Activated CD8-positive, alpha-beta T cell treated with anti-CD3 and anti-CD28 coated beads, Interleukin-2, amount 10 ng/mL, durations not matched to agents 7 days and 5 days (primary cell): ENCODE results near the gene TMEM175. TPM values are rescaled to one million over a fixed set of nuclear protein-coding genes. Genes with fewer than 3 reads are reported as not detected.

Source experiments
- ATAC-seq: fragments of 150-1000 bp; cut with Tn5 transposase; one replicate; pipeline ENCODE4 v1.10.0; 2021; ENCODE audit warnings: moderate library complexity
- CTCF ChIA-PET: fragments of 350-600 bp; sonication (Branson Sonifier 250); formaldehyde crosslinking; loops from one replicate; lab custom pipeline; 2021; ENCODE audit warnings: antibody characterized with exemption; lab: Charles Lee
- POLR2A ChIA-PET: fragments of 350-600 bp; sonication (Branson Sonifier 250); formaldehyde crosslinking; loops from one replicate; lab custom pipeline; 2021; ENCODE audit warnings: antibody characterized with exemption; lab: Charles Lee
- DNase-seq: peaks from one replicate; pipeline ENCODE4 v3.0.0-alpha.2; 2020
- H3K27ac Mint-ChIP-seq: one replicate; pipeline ENCODE4 v1.8.0; 2021; ENCODE audit warnings: mild to moderate bottlenecking, mixed read lengths
- H3K27me3 Mint-ChIP-seq: one replicate; pipeline ENCODE4 v1.8.0; 2021; ENCODE audit warnings: low read depth, mixed read lengths
- H3K36me3 Mint-ChIP-seq: one replicate; pipeline ENCODE4 v1.8.0; 2021; ENCODE audit warnings: low read depth, mixed read lengths
- H3K4me1 Mint-ChIP-seq: one replicate; pipeline ENCODE4 v1.8.0; 2021; ENCODE audit warnings: low read depth, mixed read lengths
- H3K4me3 Mint-ChIP-seq: one replicate; pipeline ENCODE4 v1.8.0; 2021; ENCODE audit warnings: mild to moderate bottlenecking, mixed read lengths
- H3K9me3 Mint-ChIP-seq: one replicate; pipeline ENCODE4 v1.8.0; 2022; ENCODE audit warnings: mixed read lengths; ENCODE audit not compliant: insufficient read depth
- total RNA-seq, 2 experiments: library from RNA; stranded (reverse); gene quantifications; one replicate each; pipeline ENCODE4 v1.2.3, GENCODE V29; 2021

The TMEM175 gene
- total RNA-seq, 2 experiments from 2014 or later, result 27.2 to 30.1 TPM

GRCh38 chr4:950136-951020, 18.1 kb downstream of the TMEM175 start:
- DNase-seq (no peak), ATAC-seq (no peak)
- H3K9me3 Mint-ChIP-seq, result no peaks in the 10 kb centered on the region
- H3K4me3 Mint-ChIP-seq, result no peak overlapping the region
- ChIA-PET CTCF (no interaction called here), POLR2A (no interaction called here)
- H3K36me3 Mint-ChIP-seq, result peaks cover 5% of the 10 kb centered on the region
- H3K27ac Mint-ChIP-seq, result no peak overlapping the region
- H3K27me3 Mint-ChIP-seq, result no peaks in the 10 kb centered on the region
- H3K4me1 Mint-ChIP-seq, result no peaks in the 10 kb centered on the region

- no peak overlapping the region for H3K4me3 Mint-ChIP-seq
- ChIA-PET CTCF (no interaction called here), POLR2A (no interaction called here)
- peaks cover 5% of the 10 kb centered on the region for H3K36me3 Mint-ChIP-seq
- H3K4me1 Mint-ChIP-seq, result no peaks in the 10 kb centered on the region
- DNase-seq (no peak), ATAC-seq (no peak)
- H3K9me3 Mint-ChIP-seq, result no peaks in the 10 kb centered on the region
- no peak overlapping the region for H3K27ac Mint-ChIP-seq
- H3K27me3 Mint-ChIP-seq, result no peaks in the 10 kb centered on the region
Measured at GRCh38 chr4:951186-951585, 18.9 kb downstream of the TMEM175 start.

DNA sequence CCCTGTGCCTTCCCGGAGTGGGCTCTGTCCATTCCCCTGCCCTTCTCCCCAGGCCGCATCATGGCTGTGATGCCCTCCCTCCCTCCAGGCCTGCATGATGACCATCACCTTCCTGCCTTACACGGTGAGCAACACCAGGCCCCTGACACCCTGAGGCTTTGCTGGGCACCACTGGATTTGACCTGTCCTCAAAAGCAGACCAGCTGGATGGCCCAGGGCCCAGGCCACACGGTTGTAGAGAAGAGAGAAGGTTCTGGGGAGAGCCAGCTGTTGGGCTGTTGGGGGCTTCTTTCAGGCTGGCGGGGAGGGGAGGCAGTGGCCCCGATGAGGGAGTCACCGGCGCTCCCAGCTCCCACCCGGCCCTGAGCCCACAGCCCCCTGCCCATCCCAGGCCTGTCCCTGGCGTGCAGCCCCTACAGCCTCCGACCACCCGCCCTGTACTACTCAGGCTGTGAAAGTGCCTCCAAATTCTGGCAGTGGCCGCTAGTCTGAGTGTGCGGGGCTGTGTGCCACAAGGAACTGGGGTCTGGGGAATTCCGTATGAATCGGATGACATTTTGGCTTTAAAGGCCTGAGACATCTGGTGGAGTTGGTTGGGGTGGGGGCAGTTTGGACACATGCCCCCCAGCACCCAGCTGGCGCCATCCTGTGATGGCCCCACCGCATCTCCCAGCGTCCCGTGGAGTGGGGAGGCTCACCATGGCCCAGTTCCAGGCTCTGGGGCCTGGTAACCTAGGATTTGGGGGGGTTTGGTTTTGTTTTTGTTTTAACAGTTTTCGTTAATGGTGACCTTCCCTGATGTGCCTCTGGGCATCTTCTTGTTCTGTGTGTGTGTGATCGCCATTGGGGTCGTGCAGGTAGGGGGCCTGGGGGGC, 19.6 kb downstream of the TMEM175 start:
- H3K4me1 Mint-ChIP-seq, result no peaks in the 10 kb centered on the region
- POLR2A ChIA-PET, result no interaction called here
- no peak overlapping the region for H3K27ac Mint-ChIP-seq
- no peak overlapping the region for H3K4me3 Mint-ChIP-seq
- CTCF ChIA-PET, result no interaction called here
- ATAC-seq (no peak), DNase-seq (no peak)
- H3K27me3 Mint-ChIP-seq, result no peaks in the 10 kb centered on the region
- no peaks in the 10 kb centered on the region for H3K9me3 Mint-ChIP-seq
- peaks cover 5% of the 10 kb centered on the region for H3K36me3 Mint-ChIP-seq

DNA sequence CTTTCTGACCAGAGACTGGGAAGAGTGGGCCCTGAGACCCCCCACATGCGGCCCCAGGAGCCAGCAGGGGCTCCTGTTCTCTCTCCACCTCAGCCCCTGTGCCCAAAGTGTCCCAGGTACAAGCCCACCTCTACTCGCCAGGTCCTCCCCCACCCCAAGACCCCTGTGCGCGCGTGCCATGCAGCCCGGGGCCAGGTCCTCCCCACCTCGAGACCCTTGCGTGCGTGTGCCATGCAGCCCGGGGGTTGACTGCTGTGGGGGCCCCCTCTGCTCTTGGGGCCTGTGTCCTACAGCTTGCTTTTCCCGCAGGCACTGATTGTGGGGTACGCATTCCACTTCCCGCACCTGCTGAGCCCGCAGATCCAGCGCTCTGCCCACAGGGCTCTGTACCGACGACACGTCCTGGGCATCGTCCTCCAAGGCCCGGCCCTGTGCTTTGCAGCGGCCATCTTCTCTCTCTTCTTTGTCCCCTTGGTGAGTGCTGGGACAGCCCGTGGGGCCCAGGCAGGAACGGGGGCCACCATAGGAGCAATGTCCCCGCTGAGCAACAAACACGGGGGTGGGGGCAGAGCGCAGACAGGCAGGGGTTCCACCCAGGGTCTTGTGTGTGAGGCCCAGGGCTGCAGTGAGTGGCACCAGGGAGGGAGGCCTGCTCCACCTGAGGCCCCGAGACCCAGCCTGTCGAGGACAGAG, 20.8 kb downstream of the TMEM175 start:
- no peak for DNase-seq
- Mint-ChIP-seq H3K27ac (no peak overlapping the region), H3K27me3 (no peaks in the 10 kb centered on the region), H3K4me1 (no peaks in the 10 kb centered on the region), H3K9me3 (no peaks in the 10 kb centered on the region), H3K4me3 (no peak overlapping the region), H3K36me3 (peaks cover 7% of the 10 kb centered on the region)
- ChIA-PET POLR2A (no interaction called here), CTCF (no interaction called here)
- no peak for ATAC-seq

DNA sequence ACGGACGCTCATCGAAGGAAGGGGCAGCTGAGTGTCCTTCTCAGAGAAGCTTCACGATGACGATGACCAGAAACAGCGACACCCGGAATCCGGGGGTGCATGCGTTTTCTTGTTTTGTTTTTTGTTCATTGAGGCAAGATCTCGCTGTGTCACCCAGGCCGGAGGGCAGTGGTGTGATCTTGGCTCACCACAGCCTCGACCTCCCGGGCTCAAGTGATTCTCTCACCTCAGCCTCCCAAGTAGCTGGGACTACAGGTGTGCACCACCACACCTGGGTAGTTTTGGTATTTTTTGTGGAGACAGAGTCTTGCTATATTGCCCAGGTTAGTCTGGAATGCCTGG, 21.3 kb downstream of the TMEM175 start:
- no peak overlapping the region for H3K4me3 Mint-ChIP-seq
- peaks cover 7% of the 10 kb centered on the region for H3K36me3 Mint-ChIP-seq
- ChIA-PET POLR2A (no interaction called here), CTCF (no interaction called here)
- no peaks in the 10 kb centered on the region for H3K27me3 Mint-ChIP-seq
- DNase-seq (no peak), ATAC-seq (no peak)
- no peaks in the 10 kb centered on the region for H3K4me1 Mint-ChIP-seq
- H3K27ac Mint-ChIP-seq, result no peak overlapping the region
- H3K9me3 Mint-ChIP-seq, result no peaks in the 10 kb centered on the region

- no peaks in the 10 kb centered on the region for H3K4me1 Mint-ChIP-seq
- no peak overlapping the region for H3K4me3 Mint-ChIP-seq
- H3K9me3 Mint-ChIP-seq, result no peaks in the 10 kb centered on the region
- ATAC-seq (no peak), DNase-seq (no peak)
- H3K36me3 Mint-ChIP-seq, result peaks cover 7% of the 10 kb centered on the region
- H3K27ac Mint-ChIP-seq, result no peak overlapping the region
- ChIA-PET POLR2A (no interaction called here), CTCF (no interaction called here)
- no peaks in the 10 kb centered on the region for H3K27me3 Mint-ChIP-seq
Measured at GRCh38 chr4:954211-955020, 22.2 kb downstream of the TMEM175 start.

DNA sequence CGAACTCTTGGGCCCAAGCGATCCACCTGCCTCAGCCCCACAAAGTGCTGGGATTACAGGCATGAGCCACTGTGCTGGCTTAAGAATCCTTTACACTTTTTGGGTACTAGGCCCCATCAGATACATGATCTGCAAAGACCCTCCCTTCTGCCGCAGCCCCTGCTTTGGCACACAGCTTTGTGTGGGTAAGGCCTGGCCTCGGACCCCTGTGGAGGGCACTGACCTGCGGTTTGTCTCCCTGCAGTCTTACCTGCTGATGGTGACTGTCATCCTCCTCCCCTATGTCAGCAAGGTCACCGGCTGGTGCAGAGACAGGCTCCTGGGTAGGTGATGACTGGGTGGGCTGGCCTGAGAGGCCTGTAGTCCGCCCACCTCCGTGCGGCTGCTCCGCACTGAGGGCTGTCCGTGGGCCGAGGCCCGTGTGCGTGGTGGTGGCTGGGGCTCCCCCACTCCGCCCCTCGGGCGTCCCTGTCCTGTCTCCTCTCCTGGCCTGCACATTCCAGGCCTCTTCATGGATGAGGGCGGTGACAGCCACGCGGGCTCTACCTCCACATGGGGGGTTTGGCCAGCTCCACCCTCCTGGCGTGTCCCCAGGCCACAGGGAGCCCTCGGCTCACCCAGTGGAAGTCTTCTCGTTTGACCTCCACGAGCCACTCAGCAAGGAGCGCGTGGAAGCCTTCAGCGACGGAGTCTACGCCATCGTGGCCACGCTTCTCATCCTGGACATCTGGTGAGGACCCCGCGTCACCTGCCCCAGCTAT, 23.1 kb downstream of the TMEM175 start:
- ATAC-seq, result no peak
- no peaks in the 10 kb centered on the region for H3K27me3 Mint-ChIP-seq
- peaks cover 7% of the 10 kb centered on the region for H3K36me3 Mint-ChIP-seq

DNA sequence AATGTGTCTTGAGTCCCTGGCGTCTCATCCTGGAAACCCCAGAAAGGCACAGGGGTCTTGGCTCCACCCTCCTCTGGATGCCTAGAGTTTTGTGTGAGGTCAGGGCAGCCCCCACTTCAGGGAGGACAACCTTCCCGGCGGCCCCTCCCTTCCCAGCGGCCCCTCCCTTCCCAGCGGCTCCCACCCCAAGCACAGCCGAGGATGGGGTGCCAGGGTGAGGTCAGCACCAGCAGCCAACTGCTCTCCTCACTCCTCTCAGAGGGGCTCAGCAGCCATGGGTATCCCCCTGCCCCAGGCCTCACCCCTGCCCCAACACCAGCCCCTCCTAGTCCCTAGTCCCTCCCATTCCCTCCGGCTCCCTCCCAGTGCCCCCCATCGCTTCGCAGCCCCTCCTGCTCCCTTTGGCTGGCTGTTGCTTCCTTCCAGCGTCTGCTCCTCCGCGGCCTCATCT, 23.7 kb downstream of the TMEM175 start:
- no peak for DNase-seq
- Mint-ChIP-seq H3K27me3 (no peaks in the 10 kb centered on the region), H3K9me3 (no peaks in the 10 kb centered on the region), H3K27ac (no peak overlapping the region), H3K36me3 (peaks cover 7% of the 10 kb centered on the region), H3K4me3 (no peak overlapping the region), H3K4me1 (no peaks in the 10 kb centered on the region)
- ChIA-PET CTCF (no interaction called here), POLR2A (no interaction called here)
- no peak for ATAC-seq

More for the DNA sequence above, 23.1 kb downstream of the TMEM175 start:
- DNase-seq, result no peak
- Mint-ChIP-seq H3K27ac (no peak overlapping the region), H3K4me3 (no peak overlapping the region), H3K4me1 (no peaks in the 10 kb centered on the region), H3K9me3 (no peaks in the 10 kb centered on the region)
- CTCF ChIA-PET, result no interaction called here
- POLR2A ChIA-PET, result no interaction called here

DNA sequence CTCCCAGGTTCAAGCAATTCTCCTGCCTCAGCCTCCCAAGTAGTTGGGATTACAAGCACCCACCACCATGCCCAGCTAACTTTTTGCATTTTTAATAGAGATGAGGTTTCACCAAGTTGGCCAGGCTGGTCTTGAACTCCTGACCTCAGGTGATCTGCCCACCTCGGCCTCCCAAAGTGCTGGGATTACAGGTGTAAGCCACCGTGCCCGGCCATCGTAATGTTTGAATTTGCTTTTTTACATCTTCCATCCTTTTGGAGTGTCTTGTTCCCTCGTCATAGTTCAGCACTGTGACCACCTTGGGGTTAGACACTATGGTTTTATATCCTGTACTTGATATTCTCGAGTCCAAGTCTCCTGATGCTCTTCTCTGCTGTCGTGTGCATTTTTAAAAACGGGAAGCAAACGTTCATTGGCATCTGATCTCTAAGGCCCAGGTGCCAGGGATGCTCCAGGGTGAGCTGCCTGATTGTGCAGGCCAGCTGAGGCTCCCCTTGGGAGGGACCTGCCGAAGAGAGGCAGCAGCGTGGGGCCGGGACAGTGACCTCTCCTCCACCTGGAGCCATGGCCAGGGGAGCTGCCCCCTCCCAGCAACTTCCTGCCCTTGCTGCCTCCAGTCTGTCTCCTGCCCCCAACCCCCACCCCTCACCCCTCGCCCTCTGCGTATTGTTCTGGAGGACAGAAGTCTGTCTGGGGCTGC, 24.4 kb downstream of the TMEM175 start:
- ATAC-seq (no peak), DNase-seq (no peak)
- no peaks in the 10 kb centered on the region for H3K4me1 Mint-ChIP-seq
- H3K4me3 Mint-ChIP-seq, result no peak overlapping the region
- POLR2A ChIA-PET, result no interaction called here
- H3K9me3 Mint-ChIP-seq, result no peaks in the 10 kb centered on the region
- no peaks in the 10 kb centered on the region for H3K27me3 Mint-ChIP-seq
- CTCF ChIA-PET, result no interaction called here
- peaks cover 7% of the 10 kb centered on the region for H3K36me3 Mint-ChIP-seq
- no peak overlapping the region for H3K27ac Mint-ChIP-seq

DNA sequence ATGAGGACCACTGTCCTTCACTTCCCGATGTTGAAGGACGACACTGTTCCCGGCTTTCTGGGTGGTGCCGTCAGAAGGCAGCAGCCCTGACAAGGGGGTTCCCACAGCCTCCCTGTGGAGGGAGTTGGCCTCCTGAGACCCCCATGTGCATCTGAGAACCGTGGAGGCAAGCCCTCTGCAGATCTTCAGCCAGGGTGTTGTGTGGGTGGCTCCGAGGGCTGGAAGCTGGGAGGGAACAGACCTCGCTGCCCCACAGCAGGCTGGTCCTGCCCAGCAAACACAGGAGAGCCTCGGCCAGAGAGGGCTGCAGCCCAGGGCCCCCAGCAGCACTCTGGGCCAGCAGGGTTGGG, 24.9 kb downstream of the TMEM175 start:
- H3K27me3 Mint-ChIP-seq, result no peaks in the 10 kb centered on the region
- H3K27ac Mint-ChIP-seq, result no peak overlapping the region
- no peak for ATAC-seq
- H3K4me1 Mint-ChIP-seq, result no peaks in the 10 kb centered on the region
- ChIA-PET CTCF (no interaction called here), POLR2A (no interaction called here)
- H3K4me3 Mint-ChIP-seq, result no peak overlapping the region
- H3K36me3 Mint-ChIP-seq, result peaks cover 7% of the 10 kb centered on the region
- H3K9me3 Mint-ChIP-seq, result no peaks in the 10 kb centered on the region
- no peak for DNase-seq
